SH-SY5Y (cell line): ENCODE data around the gene ZNF831.

ENCODE experiments used
- GATA2 ChIP-seq: IDR thresholded peaks from 2 replicates; pipeline ENCODE4 v1.6.1; 2011; ENCODE audit warnings: mild to moderate bottlenecking, low read depth, low read length
- GATA3 ChIP-seq: IDR thresholded peaks from 2 replicates; pipeline ENCODE4 v1.6.1; 2011; ENCODE audit warnings: low read depth, mild to moderate bottlenecking, low read length, moderate library complexity

GRCh38 chr20:59139998-59140397, 23.6 kb upstream of the ZNF831 start:
- peak; percentile 54; the same call in 1 of the 2 replicates for TF ChIP-seq GATA3
- TF ChIP-seq GATA2 = 0 out of 2 replicates have a peak, but pooled peaks have one; percentile 10
